Endometrium (tissue), 2 donors: ENCODE measurements around the gene RALY.

ENCODE experiments used
- FAIRE-seq: peaks from 2 replicates; lab custom pipeline; 2012; peaks lifted over from hg19 to GRCh38; lab: Jason Lieb, UNC
- donor health status: control.
- donor health status: control.

RALY gene

DNA sequence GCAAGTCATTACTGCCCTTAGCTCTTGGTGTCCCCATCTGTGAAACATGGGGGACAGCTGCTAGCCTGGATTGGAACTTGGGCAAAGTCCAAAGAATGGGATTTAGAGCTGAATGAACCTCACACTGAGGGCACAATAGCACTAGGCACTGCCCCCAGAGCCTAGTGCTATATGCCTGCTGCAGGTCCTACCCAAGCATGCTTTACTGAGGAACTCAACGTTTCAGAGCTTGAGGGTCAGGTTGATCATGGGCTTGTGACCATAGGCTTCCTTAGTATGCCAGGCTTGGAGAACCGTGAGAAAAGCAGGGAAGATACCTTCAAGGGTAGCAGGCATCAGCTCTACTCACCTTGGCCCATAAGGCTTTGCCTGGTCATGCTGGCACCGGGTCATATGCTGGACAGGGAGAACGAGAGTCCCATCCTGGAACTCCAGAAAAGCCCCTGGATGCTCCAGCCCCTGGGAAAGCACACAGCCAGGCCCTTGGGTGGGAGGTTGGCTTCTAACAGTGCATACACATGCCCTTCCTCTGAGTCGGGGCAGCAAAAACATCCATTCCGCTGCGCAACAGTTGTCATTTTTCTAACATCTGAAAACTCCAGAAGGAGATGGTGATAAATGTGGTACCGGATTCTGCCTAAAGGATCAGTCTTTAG lies 88.6 kb downstream of the RALY start:
- no peak for FAIRE-seq

DNA sequence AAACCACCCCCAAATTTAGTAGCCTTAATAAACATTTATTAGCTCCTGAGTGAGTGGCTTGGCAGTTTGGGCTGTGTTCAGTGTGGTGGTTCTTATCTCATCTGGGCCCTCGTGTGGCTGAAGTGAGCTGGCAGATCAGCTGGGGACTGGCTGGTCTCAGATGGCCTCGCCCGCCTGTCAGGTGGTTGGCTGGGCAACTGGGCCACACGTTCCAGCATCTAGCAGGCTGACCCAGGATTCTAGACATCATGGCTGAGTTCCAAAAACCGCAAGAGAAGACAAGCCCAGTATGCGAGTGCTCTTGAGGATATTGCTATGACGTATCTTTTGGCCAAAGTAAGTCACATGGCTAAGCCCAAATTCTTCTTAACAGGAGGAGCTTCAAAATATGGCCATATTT lies 89.4 kb downstream of the RALY start:
- FAIRE-seq: no peak

DNA sequence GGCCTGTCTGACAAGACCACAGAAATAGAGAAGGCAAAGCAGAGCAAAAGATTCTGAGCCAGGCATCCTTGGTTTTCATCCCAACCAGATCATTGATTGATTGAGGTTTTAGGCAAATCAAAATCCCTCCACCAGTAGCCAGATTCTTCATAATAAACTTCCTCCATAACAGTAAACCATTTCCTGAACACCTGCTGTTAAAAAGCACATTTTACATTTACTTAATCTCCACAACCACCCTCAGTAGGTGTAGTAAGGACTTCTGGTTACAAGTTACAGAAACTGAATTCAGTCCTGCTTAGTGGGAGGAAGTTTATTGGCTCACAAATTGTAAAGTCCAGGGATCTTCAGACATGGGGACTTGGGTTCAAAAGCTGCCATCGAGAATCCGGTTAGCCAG lies 90.1 kb downstream of the RALY start:
- no peak for FAIRE-seq

DNA sequence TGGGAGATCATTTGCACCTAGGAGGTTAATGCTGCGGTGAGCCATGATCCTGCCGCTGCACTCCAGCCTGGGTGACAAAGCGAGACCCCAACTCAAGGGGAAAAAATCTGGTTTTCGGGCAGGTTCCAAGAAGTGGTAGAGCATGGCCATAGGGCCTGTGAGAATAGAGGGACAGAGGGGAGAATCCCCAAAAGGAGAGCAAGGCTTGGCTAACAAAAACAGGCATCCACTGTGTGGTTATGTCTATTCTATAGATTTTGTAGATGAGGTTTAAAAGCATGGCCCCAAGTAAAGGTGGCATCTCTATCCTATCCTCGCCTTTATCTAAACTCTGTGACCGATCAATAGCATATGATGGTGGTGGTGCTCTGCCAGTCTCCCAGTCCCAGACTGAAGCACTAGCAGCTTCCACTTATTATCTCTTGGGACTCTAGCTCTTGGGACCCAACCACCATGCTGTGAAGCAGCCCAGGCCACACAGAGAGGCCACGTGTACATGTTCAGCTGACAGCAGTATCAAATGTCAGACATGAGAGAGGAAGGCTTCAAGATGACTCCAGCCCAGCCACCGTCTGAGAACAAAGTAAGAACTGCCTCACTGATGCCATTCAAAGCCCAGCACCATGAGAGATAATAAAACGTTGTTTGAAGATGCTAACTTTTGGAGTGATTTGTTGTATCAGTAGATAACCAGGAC lies 90.7 kb downstream of the RALY start:
- no peak for FAIRE-seq

DNA sequence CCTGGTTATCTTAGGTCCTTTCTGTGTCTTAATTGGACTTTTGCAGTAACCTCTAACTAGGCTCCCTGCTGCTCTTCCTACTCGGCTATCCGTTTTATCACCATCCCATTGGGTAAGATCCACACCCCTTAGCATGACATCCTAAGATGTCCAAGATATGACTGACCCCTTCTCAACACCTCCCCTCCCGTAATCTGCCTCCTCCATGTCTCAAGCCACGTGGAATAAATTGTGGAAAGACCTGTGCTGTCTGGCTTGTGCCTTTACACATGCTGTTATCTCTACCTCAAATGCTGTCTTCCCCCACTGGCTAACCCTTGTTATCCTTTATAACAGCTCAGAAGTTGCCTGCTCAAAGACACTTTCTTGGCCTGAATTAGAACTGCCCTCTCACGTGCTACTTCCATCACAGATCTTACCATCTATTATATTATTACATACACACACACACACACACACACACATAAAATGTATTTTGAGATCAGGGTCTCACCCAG lies 91.9 kb downstream of the RALY start:
- FAIRE-seq: no peak

DNA sequence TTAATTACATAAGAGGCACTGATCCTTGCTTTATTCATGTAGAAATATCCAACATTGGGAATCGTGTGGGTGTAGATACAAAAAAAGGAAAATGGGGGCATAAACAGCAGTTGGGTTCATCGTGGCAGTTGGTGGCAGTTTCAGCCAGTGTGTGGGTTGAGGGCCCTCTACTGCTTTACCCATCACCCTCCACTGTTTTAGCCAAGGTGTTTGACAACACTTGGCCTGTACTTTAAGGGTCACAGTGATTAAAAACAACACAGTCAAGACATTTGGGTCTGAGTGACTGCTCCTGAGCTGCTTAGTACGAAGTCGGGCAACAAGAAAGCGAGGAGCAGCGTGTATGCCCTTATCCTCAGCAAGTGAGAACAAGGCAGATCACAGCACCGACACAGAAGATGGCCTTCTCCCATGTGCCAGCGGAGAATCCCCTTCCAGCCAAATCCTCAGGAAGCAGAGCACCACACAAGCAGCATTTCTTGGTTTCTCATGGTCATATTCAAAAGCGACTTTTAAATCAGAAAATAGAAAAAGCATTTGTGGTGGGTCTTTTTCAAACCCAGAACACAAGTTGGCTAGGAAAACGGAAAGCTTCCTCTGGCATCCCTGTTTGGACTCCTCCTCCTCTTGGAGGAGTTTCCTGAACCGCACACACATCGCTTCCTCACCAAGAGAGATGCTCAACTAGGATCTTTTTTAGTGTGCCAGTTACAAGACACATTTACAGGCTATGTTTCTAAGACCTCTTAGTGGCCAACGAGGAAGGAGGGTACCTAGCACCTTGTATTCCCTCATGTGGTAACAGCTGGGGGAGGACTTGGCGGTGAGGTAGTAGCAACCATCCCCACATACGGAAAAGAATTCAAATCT lies 94.8 kb downstream of the RALY start:
- FAIRE-seq: no peak

DNA sequence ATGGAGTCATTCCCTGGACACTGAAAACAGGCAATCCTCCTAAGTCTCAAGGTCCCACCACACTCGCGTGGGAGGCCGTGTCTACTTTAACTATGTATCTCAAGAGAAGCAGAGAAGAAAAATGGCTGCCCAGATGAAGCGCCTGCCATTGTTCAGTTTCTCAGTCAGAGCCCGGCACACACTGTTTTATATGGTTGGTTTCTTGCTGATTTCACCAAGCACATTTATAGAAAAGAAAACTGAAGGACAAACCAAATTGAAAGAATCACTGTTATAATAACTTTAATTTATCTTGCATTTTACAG lies 95.4 kb downstream of the RALY start:
- no peak for FAIRE-seq

DNA sequence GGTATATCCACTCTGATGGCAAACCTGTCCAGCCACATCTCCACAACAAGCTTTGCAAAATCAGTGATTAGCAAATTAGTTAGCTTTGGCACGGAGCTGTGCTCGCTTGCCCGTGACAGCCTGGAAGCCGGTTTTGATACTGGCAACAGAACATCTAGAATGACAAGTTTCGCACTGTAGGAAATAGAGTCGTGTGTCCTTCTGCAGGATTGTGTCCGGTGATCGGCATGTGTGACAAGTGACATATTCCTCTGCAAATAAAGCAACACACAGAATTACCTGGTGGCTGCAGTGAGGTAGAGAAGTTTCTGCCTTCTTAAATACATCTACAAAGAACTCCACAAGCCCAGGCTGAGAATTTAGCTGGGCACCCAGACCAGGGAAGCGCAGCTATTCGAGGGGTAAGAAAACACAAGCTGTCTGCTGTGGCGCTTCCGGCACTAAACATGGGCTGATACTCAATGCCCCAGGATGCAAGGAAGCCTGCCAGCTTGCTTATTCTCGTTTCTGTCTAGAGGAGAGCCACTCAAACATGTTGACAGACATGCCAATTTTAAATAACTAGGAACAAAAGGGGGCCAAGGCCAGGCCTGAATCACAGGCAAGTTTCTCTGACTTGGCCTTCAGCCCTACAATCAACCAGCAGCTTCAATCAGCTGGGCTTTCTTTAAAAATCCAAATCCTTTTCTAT lies 96.1 kb downstream of the RALY start:
- no peak for FAIRE-seq

DNA sequence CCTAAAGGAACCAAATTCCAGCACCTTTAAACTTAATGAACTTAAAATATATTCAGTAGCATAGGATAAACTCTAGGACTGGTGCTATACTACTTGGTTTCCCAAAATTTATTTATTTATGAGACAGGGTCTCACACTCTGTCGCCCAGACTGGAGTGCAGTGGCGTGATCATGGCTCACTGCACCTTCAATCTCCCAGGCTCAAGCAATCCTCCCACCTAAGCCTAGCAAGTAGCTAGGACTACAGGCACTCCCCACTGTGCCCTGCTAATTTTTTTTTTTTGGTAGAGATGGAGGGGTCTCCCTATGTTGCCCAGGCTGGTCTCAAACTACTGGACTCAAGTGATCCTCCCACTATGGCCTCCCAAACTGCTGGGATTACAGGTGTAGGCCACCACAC lies 96.9 kb downstream of the RALY start:
- no peak for FAIRE-seq

DNA sequence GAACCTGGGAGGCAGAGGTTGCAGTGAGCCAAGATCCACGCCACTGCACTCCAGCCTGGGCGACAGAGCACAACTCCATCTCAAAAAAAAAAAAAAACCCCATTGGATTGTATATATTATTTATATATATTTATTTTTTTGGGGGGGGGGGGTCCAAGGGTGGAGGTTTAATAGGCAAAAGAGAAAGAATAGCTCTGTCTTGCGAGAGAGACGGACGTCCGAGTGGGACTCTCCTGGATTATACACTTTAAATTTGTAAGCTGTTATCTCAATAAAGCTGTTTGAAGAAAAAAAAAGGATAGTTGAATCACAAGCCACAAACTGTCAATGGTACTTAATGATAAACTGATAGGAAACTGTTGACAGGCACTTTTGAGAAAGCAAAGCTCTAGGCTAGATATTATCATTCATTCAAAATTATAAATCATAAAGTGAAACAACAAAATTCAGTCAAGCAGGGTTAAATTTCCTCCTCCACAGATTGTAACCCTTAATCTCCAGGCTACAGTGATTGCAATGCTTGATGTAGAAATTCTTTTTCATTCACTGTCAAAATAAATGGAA lies 98.0 kb downstream of the RALY start:
- no peak for FAIRE-seq

DNA sequence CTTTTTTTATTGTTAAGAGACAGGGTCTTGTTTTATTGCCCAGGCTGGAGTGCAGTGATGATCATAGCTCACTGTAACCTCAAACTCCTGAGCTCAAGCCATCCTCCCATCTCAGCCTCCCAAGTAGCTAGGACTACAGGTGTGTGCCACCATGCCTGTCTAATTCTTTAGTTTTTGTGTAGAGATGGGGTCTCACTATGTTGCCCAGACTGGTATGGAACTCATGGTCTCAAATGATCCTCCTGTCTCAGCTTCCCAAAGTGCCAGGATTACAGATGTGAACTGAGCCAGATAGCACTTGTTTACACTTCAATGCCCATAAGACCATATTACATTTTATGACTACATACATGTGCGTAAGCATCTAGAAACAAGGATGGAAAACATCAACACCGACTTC lies 100.2 kb downstream of the RALY start:
- FAIRE-seq: no peak

DNA sequence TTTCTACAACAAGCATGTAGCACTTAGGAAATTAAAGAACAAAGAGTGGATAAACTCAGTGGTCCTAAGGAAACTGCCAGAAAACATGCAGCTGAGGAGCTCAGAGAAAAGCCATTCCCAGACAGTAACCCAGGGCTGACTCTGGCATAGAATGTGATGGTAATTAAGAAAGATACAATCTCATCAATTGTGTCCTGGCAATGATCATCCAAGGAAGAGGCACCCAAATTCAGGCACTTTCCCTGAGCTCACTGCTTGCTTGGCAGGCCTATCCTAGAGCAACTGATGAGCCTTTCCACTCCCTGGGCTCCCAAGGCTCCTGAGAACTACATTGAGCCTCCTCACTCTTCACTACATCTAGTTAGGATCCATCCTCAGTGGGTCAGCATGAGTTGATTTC lies 102.1 kb downstream of the RALY start:
- no peak for FAIRE-seq

DNA sequence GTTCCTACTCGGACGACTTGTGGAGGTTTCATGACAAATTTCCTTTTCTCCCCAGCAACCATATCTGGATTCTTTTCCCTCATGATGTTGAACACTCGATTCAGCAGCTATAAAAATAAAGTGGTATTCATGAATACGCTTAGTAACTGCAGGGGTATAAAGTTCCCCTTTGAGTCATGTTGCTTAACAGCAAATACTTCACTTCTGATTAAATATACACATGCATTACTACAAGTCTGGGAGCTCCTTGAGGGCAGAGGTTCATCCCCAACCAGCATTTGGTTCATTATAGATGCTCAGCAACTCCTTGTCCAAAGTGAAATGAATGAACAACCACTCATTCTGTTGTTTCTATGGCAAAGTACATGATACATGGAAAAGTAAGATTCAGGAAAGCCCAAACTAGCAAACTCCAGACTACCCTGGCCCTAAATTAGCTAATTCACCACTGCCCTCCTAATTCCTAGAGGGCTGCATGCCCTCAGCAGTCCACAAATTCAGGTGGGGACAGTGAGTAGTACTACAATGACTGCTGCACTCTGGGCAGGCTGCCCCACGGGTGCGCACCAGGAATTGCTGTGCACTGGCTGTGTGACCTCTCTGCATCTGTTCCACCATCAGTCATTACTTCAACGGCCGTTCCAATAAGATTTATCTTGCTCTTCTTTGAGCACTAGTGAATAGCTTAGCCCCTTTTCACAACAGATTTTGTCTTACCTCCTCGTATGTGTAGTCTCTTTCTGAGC lies 103.2 kb downstream of the RALY start:
- FAIRE-seq: no peak

DNA sequence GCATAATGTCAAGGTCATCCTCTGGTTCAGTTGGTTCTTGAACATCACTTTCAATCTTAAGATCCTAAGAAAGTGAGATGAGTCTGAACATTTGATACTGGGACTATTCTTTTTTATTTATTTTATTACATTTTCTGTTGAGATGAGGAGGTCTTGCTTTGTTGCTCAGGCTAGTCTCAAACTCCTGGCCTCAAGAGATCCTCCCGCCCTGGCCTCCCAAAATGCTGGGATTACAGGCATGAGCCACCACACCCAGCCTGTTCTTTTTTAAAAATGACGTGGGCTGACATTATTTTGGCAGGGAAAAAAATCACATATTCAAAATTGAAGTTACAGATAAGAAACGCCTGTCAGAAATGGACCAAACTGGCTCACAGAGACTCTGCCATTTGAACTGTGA lies 104.9 kb downstream of the RALY start:
- FAIRE-seq: no peak

DNA sequence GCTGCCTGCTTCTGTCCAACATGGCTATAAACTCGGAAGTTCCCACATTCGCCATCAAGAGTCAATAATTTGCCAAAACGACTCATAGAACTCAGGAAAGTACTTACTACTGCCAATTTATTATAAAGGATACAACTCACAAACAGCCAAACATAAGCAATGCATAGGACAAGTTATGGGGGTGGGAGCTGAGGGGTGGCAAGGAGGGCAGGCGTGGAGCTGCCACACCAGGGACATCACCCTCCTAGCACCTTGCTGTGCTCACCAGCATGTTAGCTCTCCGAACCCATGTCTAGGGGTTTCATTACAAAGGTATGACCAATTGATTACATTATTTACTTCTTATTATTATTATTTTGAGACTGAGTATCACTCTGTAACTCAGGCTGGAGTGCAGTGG lies 106.0 kb downstream of the RALY start:
- FAIRE-seq: no peak

DNA sequence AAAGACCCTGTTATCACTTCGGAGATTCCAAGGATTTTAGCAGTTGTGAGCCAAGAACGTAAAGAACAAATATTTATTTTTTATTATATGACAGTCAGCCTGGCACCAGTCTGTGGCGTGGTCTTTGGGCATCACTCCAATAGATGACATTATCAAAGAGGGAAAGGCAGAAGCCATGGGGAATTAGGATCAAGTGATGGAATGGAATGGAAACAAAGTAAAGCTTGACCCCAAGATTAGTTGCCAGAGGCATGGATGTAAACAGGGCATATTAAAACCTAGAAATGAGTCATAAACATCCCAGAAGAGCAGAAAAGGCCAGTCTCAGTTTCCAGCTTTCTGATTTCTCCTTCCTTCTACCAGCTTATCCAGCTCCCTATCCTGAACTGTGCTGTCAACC lies 106.9 kb downstream of the RALY start:
- no peak for FAIRE-seq

DNA sequence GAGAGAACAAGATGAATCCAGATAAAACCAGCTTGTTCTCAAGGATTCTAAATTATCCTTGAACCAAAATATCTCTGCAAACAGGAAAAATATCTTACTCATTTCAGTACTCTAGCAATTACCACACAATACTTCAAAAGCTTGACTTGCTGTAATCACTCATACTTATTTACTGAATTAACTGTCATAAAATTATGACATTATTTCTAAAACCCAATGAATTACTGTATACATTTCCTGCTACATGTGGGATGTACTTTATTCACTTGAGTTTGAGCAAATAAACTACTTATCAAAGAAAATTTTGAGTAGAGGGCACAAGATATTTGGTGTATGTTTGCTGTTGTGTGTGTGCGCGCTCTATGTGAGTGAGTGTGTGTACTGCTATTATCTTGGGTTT lies 108.6 kb downstream of the RALY start:
- no peak for FAIRE-seq

DNA sequence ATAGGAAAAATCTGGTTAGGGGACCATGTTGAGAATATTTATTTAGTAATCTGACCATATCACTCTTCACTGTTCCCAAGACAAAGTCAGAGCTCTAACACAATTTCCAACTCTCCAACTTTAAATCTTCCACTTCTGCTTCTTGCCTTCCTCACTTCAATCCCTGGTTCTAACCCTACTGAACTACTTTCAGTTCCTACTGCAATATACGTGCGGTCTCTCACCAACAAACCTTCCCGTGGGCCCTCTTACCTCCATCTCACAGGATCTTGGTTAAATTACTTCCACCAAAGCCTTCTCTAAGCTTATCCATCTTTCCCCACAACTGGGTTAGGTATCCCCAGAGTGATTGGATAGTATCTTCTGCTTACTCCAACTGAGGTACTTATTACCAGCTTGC lies 110.3 kb downstream of the RALY start:
- no peak for FAIRE-seq

DNA sequence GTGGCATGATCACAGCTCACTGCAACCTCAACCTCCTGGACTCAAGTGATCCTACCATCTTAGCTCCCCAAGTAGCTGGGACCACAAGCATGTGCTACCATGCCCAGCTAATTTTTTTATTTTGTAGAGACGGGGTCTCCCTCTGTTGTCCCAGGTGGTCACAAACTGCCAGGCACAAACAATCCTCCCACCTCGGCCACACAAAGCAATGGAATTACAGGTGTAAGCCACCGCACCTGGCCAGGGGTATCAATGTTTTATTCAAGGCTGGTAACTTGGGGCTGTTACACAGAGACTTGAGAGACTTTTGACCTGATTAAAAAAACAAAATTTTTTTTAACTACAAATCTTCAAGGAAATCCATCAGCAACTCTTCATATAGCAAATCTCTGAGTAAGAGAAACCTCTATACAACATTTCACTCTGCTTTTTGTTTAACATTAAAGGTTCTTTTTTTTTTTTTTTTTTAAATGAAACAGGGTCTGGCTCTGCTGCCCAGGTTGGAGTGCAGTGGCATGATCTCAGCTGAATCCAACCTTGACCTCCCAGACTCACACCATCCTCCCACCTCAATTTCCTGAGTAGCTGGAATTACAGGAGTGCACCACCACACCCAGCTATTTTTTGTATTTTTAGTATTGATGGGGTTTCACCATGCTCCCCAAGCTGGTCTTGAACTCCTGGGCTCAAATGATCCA lies 112.4 kb downstream of the RALY start:
- FAIRE-seq: no peak

DNA sequence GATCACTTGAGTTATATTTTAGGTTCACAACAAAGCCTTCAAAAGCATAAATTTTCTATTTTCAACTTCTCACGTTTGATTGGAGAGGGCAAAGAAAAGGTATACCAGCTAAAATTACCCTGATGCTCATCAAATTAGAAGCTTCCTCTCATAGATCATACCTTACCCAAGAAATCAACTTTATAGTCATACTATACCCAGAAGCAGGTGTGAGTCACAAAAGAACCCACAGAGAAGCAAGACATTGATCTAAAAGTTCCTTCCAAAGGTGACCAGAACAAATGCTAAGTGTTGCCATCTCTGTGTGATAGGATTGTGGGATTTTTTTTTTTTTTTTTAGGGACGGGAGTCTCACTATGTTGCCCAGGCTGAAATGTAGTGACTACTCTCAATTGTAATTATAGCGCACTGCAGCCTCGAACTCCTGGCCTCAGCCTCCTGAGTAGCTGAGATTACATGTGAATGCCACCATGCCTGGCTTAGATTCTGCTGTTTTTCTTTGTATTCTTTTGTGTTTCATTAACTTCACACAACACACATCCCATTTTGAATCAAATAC lies 115.0 kb downstream of the RALY start:
- no peak for FAIRE-seq

DNA sequence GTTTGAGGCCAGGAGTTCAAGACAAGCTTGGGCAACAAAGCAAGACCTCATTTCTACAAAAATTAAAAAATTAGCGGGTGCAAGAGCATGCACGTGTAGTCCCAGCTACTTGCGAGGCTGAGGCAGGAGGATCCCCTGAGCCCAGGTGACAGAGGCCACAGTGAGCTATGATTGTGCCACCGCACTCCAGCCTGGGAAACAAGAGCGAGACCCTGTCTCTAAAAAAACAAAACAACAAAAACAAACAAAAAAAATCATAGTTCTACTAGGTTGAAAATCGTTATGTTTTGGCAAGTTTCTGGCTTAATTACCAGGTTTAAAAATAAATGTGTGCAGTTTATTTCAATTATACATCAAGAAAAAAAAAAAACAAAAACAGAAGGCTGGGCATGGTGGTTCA lies 115.7 kb downstream of the RALY start:
- no peak for FAIRE-seq
